B cell (primary cell): Measurements from ENCODE around the gene CFAP141. TPM values are rescaled to one million over a fixed set of nuclear protein-coding genes. Genes with fewer than 3 reads are reported as not detected.

Experiments
- ATAC-seq: fragments of 200-7000 bp; cut with Tn5 transposase; one replicate; pipeline ENCODE4 v1.10.0; 2021; ENCODE audit warnings: low read depth, mild to moderate bottlenecking, moderate number of reproducible peaks, moderate library complexity
- CTCF ChIA-PET: fragments of 350-600 bp; sonication (Branson Sonifier 250); formaldehyde crosslinking; loops from one replicate; lab custom pipeline; 2021; ENCODE audit warnings: antibody characterized with exemption, inconsistent platforms; lab: Charles Lee
- POLR2A ChIA-PET: fragments of 350-600 bp; sonication (Branson Sonifier 250); formaldehyde crosslinking; loops from one replicate; lab custom pipeline; 2021; ENCODE audit warnings: antibody characterized with exemption; lab: Charles Lee
- DNase-seq: peaks from one replicate; pipeline ENCODE4 v3.0.0; 2013
- H2AFZ ChIP-seq: 2 replicates; pipeline ENCODE4 v1.6.1; 2012; ENCODE audit warnings: mild to moderate bottlenecking, low read depth, low read length; ENCODE audit not compliant: insufficient read depth, poor library complexity, severe bottlenecking
- H3K27ac ChIP-seq, 2 donors: 1 replicate in 1 of 2; 2 replicates in 1 of 2; pipeline ENCODE4 v1.5.1; 2012 to 2013; ENCODE audit warnings: low read length in 2 of 2, mild to moderate bottlenecking in 2 of 2, moderate library complexity in 1 of 2
- H3K27me3 ChIP-seq, 4 experiments: fragments of 200-600 bp in 1 of 4; sonication (generic) in 1 of 4; replicated peaks in 1 of 4; 1 replicate in 2 of 4; 2 replicates in 2 of 4; pipeline versions ENCODE4 v1.6.1 to v1.7.0; 2013 to 2016; ENCODE audit warnings: low read length in 3 of 4, mild to moderate bottlenecking in 2 of 4, mixed read lengths in 1 of 4, moderate library complexity in 1 of 4; ENCODE audit not compliant: insufficient read depth in 4 of 4, control insufficient read depth in 3 of 4; ENCODE audit errors: control extremely low read depth in 1 of 4
- H3K36me3 ChIP-seq, 2 experiments: replicated peaks in 1 of 2; 1 replicate in 1 of 2; 2 replicates in 1 of 2; pipeline versions ENCODE4 v1.6.1 to v1.7.1; 2013; ENCODE audit warnings: low read length in 1 of 2; ENCODE audit not compliant: insufficient read depth in 2 of 2, control insufficient read depth in 1 of 2; ENCODE audit errors: control extremely low read depth in 1 of 2, extremely low read depth in 1 of 2
- H3K4me1 ChIP-seq, 2 donors: fragments of 200-600 bp in 1 of 2; sonication (generic) in 1 of 2; 1 replicate in 1 of 2; 2 replicates in 1 of 2; pipeline versions ENCODE4 v1.5.1 to v1.6.1; 2013 to 2017; ENCODE audit warnings: low read length in 2 of 2; ENCODE audit not compliant: control insufficient read depth in 2 of 2, insufficient read depth in 2 of 2
- H3K4me2 ChIP-seq: replicated peaks from 2 replicates; pipeline ENCODE3; 2012; ENCODE audit warnings: mild to moderate bottlenecking, low read depth, low read length; ENCODE audit not compliant: poor library complexity, severe bottlenecking
- H3K4me3 ChIP-seq, 5 experiments: fragments of 200-600 bp in 1 of 5; sonication (generic) in 1 of 5; 1 replicate in 3 of 5; 2 replicates in 2 of 5; pipeline versions ENCODE4 v1.5.1 to v1.7.0; 2011 to 2016; ENCODE audit warnings: low read length in 4 of 5, mild to moderate bottlenecking in 4 of 5, low read depth in 2 of 5, control low read depth in 1 of 5, moderate library complexity in 1 of 5; ENCODE audit not compliant: insufficient read depth in 1 of 5; ENCODE audit errors: control extremely low read depth in 1 of 5, extremely low read depth in 1 of 5
- H3K79me2 ChIP-seq: fragments of 200-600 bp; sonication (generic); one replicate; pipeline ENCODE4 v1.6.0; 2016; ENCODE audit warnings: low read length; ENCODE audit not compliant: control insufficient read depth, insufficient read depth
- H3K9ac ChIP-seq: fragments of 200-600 bp; sonication (generic); 2 replicates; pipeline ENCODE4 v1.6.1; 2017; ENCODE audit warnings: mild to moderate bottlenecking, low read length, moderate library complexity
- H3K9me3 ChIP-seq, 3 donors: one replicate each; pipeline versions ENCODE4 v1.6.1 to v1.7.1; 2013; ENCODE audit warnings: low read length in 2 of 3; ENCODE audit not compliant: control insufficient read depth in 2 of 3, insufficient read depth in 1 of 3; ENCODE audit errors: control extremely low read depth in 1 of 3
- H4K20me1 ChIP-seq: 2 replicates; pipeline ENCODE4 v1.6.0; 2012; ENCODE audit warnings: mild to moderate bottlenecking, low read length; ENCODE audit not compliant: insufficient read depth, control insufficient read depth, poor library complexity, severe bottlenecking
- H3K27ac Mint-ChIP-seq: one replicate; pipeline ENCODE4 v1.8.0; 2021; ENCODE audit warnings: mixed read lengths
- H3K27me3 Mint-ChIP-seq: one replicate; pipeline ENCODE4 v1.8.0; 2021; ENCODE audit warnings: mixed read lengths
- H3K4me1 Mint-ChIP-seq: one replicate; pipeline ENCODE4 v1.8.0; 2021; ENCODE audit warnings: mixed read lengths
- H3K4me3 Mint-ChIP-seq: one replicate; pipeline ENCODE4 v1.8.0; 2021; ENCODE audit warnings: mixed read lengths
- H3K9me3 Mint-ChIP-seq: one replicate; pipeline ENCODE4 v1.8.0; 2022; ENCODE audit warnings: mixed read lengths; ENCODE audit not compliant: insufficient read depth
- EZH2 ChIP-seq: IDR thresholded peaks from 2 replicates; pipeline ENCODE4 v1.6.1; 2012; ENCODE audit warnings: borderline replicate concordance, low read depth, mild to moderate bottlenecking, moderate library complexity, low read length; ENCODE audit not compliant: insufficient read depth, poor library complexity, severe bottlenecking
- WGBS: methylation state at CpG from one replicate; pipeline ENCODE4 v1.1.5; 2013; ENCODE audit warnings: missing lambda C conversion rate; ENCODE audit not compliant: insufficient coverage; 5-methylcytosine and 5-hydroxymethylcytosine counted together
- intact Hi-C: fragments of 100-400 bp; cut with micrococcal nuclease; formaldehyde crosslinking; loops from one replicate; pipeline ENCODE4 v1.10.0; 2022
- polyA plus RNA-seq: library from polyadenylated mRNA; depleted of rRNA; stranded (reverse); fragments of >200 nt; gene quantifications from 2 replicates; pipeline ENCODE4 v1.2.3, GENCODE V29; 2012
- total RNA-seq, 2 donors: library from RNA; stranded (reverse); fragments of 120-200 nt in 1 of 2; gene quantifications; 1 replicate in 1 of 2; 2 replicates in 1 of 2; pipeline versions ENCODE4 v1.2.3 to v1.2.4, GENCODE V29; 2013 to 2022
- TF ChIP-seq, protein P1 (sequence below): fragments of 200-600 bp; IDR thresholded peaks from one replicate; pipeline ENCODE4 v1.8.0; 2022; ENCODE audit warnings: antibody characterized with exemption, mild to moderate bottlenecking

The CFAP141 gene
- total and polyA plus RNA-seq, 2 donors (not counting 1 experiment from before 2014, with no cell fraction given), result not detected

DNA sequence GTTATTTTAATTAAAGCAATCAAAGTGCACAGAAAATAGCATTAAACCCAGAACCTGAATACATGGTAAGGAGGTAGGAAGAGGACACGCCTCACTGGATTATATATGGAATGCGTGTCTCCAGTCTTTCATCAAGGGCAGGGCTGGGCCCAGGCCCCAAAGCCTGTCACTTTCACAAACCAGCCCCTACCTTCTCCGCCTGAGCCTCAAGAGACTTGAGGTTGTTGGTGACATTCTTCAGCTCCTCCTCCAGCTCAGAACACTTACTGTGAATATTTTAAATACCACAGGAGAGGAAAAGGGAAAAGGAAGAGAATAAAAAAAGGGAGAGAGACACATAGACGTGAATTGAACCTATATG lies 34.9 kb downstream of the CFAP141 start:
- Mint-ChIP-seq H3K9me3 (no peaks in the 10 kb centered on the region), H3K27ac (no peak overlapping the region), H3K4me1 (peaks cover 18% of the 10 kb centered on the region), H3K4me3 (no peak overlapping the region), H3K27me3 (no peaks in the 10 kb centered on the region)
- Histone ChIP-seq H3K4me3 (no peak overlapping the region), H2AFZ (no peak overlapping the region), H3K27me3 (no peaks in the 10 kb centered on the region), H3K4me1 (peaks cover 4 to 6% of the 10 kb centered on the region in 2 donors), H3K27ac (peak overlapping the region in 1 of 2 donors; percentile 18), H3K9me3 (no peaks in the 10 kb centered on the region), H3K36me3 (peaks cover 47 to 90% of the 10 kb centered on the region in 2 experiments), H3K79me2 (peaks cover 83% of the 10 kb centered on the region), H4K20me1 (peaks cover 86% of the 10 kb centered on the region), H3K9ac (no peak overlapping the region), H3K4me2 (no peak overlapping the region)
- TF ChIP-seq, protein P1, sequence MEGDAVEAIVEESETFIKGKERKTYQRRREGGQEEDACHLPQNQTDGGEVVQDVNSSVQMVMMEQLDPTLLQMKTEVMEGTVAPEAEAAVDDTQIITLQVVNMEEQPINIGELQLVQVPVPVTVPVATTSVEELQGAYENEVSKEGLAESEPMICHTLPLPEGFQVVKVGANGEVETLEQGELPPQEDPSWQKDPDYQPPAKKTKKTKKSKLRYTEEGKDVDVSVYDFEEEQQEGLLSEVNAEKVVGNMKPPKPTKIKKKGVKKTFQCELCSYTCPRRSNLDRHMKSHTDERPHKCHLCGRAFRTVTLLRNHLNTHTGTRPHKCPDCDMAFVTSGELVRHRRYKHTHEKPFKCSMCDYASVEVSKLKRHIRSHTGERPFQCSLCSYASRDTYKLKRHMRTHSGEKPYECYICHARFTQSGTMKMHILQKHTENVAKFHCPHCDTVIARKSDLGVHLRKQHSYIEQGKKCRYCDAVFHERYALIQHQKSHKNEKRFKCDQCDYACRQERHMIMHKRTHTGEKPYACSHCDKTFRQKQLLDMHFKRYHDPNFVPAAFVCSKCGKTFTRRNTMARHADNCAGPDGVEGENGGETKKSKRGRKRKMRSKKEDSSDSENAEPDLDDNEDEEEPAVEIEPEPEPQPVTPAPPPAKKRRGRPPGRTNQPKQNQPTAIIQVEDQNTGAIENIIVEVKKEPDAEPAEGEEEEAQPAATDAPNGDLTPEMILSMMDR, result no peak
- TF ChIP-seq EZH2, result no peak
- ATAC-seq (no peak), DNase-seq (no peak)
- POLR2A ChIA-PET, result interaction anchor here (0.7 kb wide), 1 partner anchor 210 kb away, joined by 3 read pairs; no protein-coding TSS in a partner anchor
- intact Hi-C loops, result no loop called here
- WGBS, result no CpG with 5 or more reads among the region's 4 CpGs
- CTCF ChIA-PET, result interaction anchor here (0.6 kb wide), 1 partner anchor 101 kb away, joined by 4 read pairs; no protein-coding TSS in a partner anchor

DNA sequence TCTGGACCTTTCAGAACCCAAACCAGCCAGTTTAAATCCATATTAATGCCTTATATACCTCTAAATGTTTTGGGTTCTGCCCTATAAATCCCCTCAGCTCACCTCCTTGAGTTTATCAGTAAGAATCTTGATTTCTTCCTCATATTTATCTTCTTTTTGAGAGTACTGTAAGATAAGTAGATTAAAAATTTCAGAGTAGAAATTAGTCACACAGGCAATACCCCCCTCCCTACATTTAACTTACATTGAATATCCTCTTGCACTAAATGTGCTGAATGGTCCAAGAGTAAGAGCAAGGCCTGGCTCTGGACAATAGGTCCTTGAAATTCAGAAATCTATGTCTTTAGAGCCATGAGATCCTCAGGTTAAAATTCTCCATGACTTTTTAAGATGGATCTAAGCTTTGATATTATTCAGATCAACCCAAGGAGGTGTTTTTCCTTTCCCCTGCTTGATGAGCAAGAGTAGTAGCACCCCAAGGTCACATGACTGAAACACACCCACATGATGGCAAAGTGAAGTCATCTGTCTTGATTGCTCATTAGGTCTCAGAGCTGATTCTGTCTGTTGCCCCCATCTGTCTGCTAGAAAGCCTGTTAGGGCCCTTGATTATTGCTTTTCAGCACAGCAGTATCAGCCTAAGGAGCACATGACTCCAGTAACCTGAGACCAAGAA lies 35.4 kb downstream of the CFAP141 start:
- H3K4me3 Mint-ChIP-seq, result no peak overlapping the region
- ChIA-PET POLR2A (interaction anchor here (0.7 kb wide), 1 partner anchor 209 kb away, joined by 3 read pairs; no protein-coding TSS in a partner anchor), CTCF (interaction anchor here (0.8 kb wide), 1 partner anchor 22 kb away, joined by 3 read pairs; no protein-coding TSS in a partner anchor)
- peak overlapping the region; percentile 56 for H3K27ac Mint-ChIP-seq
- Histone ChIP-seq H3K9me3 (no peaks in the 10 kb centered on the region), H2AFZ (no peak overlapping the region), H3K36me3 (peaks cover 45 to 90% of the 10 kb centered on the region in 2 experiments), H3K27ac (peak overlapping the region in 1 of 2 donors; percentile 18), H3K9ac (no peak overlapping the region), H3K4me1 (peaks cover 0 to under 1% of the 10 kb centered on the region in 2 donors), H3K79me2 (peaks cover 82% of the 10 kb centered on the region), H3K4me3 (no peak overlapping the region), H3K27me3 (no peaks in the 10 kb centered on the region), H4K20me1 (peaks cover 81% of the 10 kb centered on the region), H3K4me2 (no peak overlapping the region)
- H3K27me3 Mint-ChIP-seq, result no peaks in the 10 kb centered on the region
- ATAC-seq (no peak), DNase-seq (no peak)
- H3K4me1 Mint-ChIP-seq, result peaks cover 13% of the 10 kb centered on the region
- TF ChIP-seq EZH2, result no peak
- TF ChIP-seq, protein P1, result no peak
- intact Hi-C loops, result no loop called here
- no peaks in the 10 kb centered on the region for H3K9me3 Mint-ChIP-seq
